Lower leg skin (tissue), 3 donors: Measurements from ENCODE around the gene ANO2.

Source experiments
- CTCF ChIP-seq, 3 donors: fragments of 450-650 bp; IDR thresholded peaks; one replicate each; pipeline ENCODE4 v1.5.1; 2016; ENCODE audit warnings: antibody characterized with exemption in 3 of 3, mild to moderate bottlenecking in 3 of 3, moderate library complexity in 2 of 3
- POLR2A ChIP-seq, 2 donors: fragments of 450-650 bp; IDR thresholded peaks; one replicate each; pipeline ENCODE4 v1.6.1; 2016 to 2017; ENCODE audit warnings: antibody characterized with exemption in 2 of 2, mild to moderate bottlenecking in 1 of 2, moderate library complexity in 1 of 2

- TF ChIP-seq POLR2A (IDR thresholded peaks at IDR 0.05) (no peak), CTCF (IDR thresholded peaks at IDR 0.05) (no peak)
These were observed 431.0 kb downstream of the ANO2 start for GRCh38 chr12:5514016-5514415.
